HG02938 (cell line): ENCODE results near the gene PRDM16.

Experiments used
- ATAC-seq: cut with Tn5 transposase; IDR thresholded peaks from one replicate; pipeline ENCODE4 v1.9.1; 2021; ENCODE audit warnings: mild to moderate bottlenecking, moderate library complexity; ENCODE audit not compliant: unreplicated experiment

PRDM16 gene

GRCh38 chr1:3119725-3120124, 50.7 kb downstream of the PRDM16 start:
- no peak for ATAC-seq

GRCh38 chr1:3120140-3120539, 51.1 kb downstream of the PRDM16 start:
- no peak for ATAC-seq

- no peak for ATAC-seq
Measured at GRCh38 chr1:3120994-3121393, 52.0 kb downstream of the PRDM16 start.

GRCh38 chr1:3121401-3122210, 52.6 kb downstream of the PRDM16 start:
- no peak for ATAC-seq

- no peak for ATAC-seq
Measured at GRCh38 chr1:3122311-3122710, 53.3 kb downstream of the PRDM16 start.

GRCh38 chr1:3124246-3124645, 55.2 kb downstream of the PRDM16 start:
- no peak for ATAC-seq

- ATAC-seq, result no peak
Measured at GRCh38 chr1:3125078-3125477, 56.1 kb downstream of the PRDM16 start.

- no peak for ATAC-seq
Measured at GRCh38 chr1:3125546-3126368, 56.8 kb downstream of the PRDM16 start.

GRCh38 chr1:3126756-3127678, 58.0 kb downstream of the PRDM16 start:
- ATAC-seq, result no peak

- ATAC-seq, result no peak
Measured at GRCh38 chr1:3127738-3128137, 58.7 kb downstream of the PRDM16 start.

GRCh38 chr1:3128431-3129132, 59.6 kb downstream of the PRDM16 start:
- no peak for ATAC-seq

- no peak for ATAC-seq
Measured at GRCh38 chr1:3129133-3129490, 60.1 kb downstream of the PRDM16 start.

GRCh38 chr1:3130268-3130667, 61.3 kb downstream of the PRDM16 start:
- no peak for ATAC-seq

- ATAC-seq, result no peak
Measured at GRCh38 chr1:3132660-3133059, 63.7 kb downstream of the PRDM16 start.

- no peak for ATAC-seq
Measured at GRCh38 chr1:3133686-3134085, 64.7 kb downstream of the PRDM16 start.

GRCh38 chr1:3134381-3135072, 65.5 kb downstream of the PRDM16 start:
- no peak for ATAC-seq

GRCh38 chr1:3135073-3135702, 66.2 kb downstream of the PRDM16 start:
- ATAC-seq, result no peak

- no peak for ATAC-seq
Measured at GRCh38 chr1:3135744-3136455, 66.9 kb downstream of the PRDM16 start.

GRCh38 chr1:3136532-3136931, 67.5 kb downstream of the PRDM16 start:
- no peak for ATAC-seq
